ENCODE results near the gene EEF1AKMT2. TPM values are rescaled to one million over a fixed set of nuclear protein-coding genes. Genes with fewer than 3 reads are reported as not detected.

Gene EEF1AKMT2
- total and polyA plus RNA-seq, 9 of the 15 experiments (the other 6 are each of a cell fraction or from before 2014, with no cell fraction given) = 9.3 to 34.3 (median 23.7) TPM

DNA sequence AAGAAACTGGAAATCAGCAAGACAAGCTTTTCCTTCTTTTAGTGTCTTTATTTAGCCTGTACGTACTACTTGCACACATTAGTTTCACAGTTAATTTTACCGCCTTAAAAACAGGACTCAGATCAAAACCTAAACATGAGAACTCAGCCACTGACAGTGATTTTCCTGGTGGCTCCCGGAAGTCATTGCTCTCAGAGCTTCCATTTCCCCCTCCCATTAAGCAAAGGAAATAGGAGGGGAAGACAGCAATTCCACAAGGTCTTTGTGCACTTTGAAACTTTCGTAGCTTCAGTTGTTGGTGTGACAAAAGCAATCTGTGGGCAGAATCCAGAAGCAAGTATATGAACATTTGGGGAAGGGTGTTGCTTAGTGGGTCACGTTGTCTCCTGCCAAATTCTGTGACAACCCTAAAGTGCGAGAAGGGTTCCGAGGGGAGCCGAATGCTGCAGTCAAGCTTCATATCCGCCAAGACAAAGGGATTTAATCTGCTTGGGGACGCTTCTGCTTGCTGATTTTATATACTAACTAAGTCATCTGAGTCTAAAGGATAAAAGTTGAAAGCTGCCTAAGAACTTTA is 77.9 kb downstream of the EEF1AKMT2 start:
- in situ Hi-C loops (cut with MboI) (no loop called here), intact Hi-C loops (cut with micrococcal nuclease) (no loop called here)
- H4K20me1 ChIP-seq (replicated peaks; ENCODE audit: control insufficient read depth, insufficient read depth, low read length) = peaks cover 9% of the 10 kb centered on the region; the same call in 1 of the 2 replicates
- no peak for ATAC-seq
- H3K27ac ChIP-seq (ENCODE audit: extremely low read depth, low read depth, low read length) = no peak overlapping the region
- peaks cover 26 to 33% of the 10 kb centered on the region in 2 experiments for H3K4me1 ChIP-seq (replicated peaks in 1 of 2; ENCODE audit: control insufficient read depth in 2 of 2, insufficient read depth in 2 of 2, low read length in 2 of 2)
- ChIA-PET CTCF (ENCODE audit: low intra/inter-chr PET ratio) (no interaction called here), POLR2A (interaction anchor here (1.3 kb wide), 1 partner anchor 11 kb away, joined by 4 read pairs; no protein-coding TSS in a partner anchor)
- no TSS peak for BruUV-seq (replicated peaks)
- no peak for DNase-seq (ENCODE audit: extremely low read depth in 1 of 4, low spot score in 3 of 4)
- peaks cover 42% of the 10 kb centered on the region for H3K79me2 ChIP-seq (ENCODE audit: control insufficient read depth, insufficient read depth, low read length)
- no peak for FAIRE-seq
- 77% methylated on average over 9 of the region's 10 CpGs for WGBS (ENCODE audit: insufficient coverage, low coverage, missing lambda C conversion rate)
- no peak overlapping the region for H3K9ac ChIP-seq (ENCODE audit: insufficient read depth in 1 of 2, low read depth in 2 of 2, low read length in 2 of 2)
- no peaks in the 10 kb centered on the region for H3K9me1 ChIP-seq (ENCODE audit: control insufficient read depth, insufficient read depth, low read length)
- peaks cover 10% of the 10 kb centered on the region; the same call in 2 of the 3 replicates for H3K36me3 ChIP-seq (ENCODE audit: control insufficient read depth, insufficient read depth, low read length)
- no peak overlapping the region for H3K4me2 ChIP-seq (ENCODE audit: insufficient read depth, low read length)
- H3K4me3 ChIP-seq = no peak overlapping the region
- no peaks in the 10 kb centered on the region for H3K9me3 ChIP-seq (replicated peaks; ENCODE audit: control insufficient read depth, insufficient read depth, low read depth, low read length)
- H3K27me3 ChIP-seq (ENCODE audit: control insufficient read depth in 2 of 2, insufficient read depth in 2 of 2, low read length in 2 of 2) = no peaks in the 10 kb centered on the region
- no peak overlapping the region for H2AFZ ChIP-seq (ENCODE audit: low read depth, low read length)
- TF ChIP-seq ETV5 (CRISPR knock-in tag; IDR thresholded peaks at IDR 0.05; ENCODE audit: low read depth) = no peak
- TF ChIP-seq, protein P1, sequence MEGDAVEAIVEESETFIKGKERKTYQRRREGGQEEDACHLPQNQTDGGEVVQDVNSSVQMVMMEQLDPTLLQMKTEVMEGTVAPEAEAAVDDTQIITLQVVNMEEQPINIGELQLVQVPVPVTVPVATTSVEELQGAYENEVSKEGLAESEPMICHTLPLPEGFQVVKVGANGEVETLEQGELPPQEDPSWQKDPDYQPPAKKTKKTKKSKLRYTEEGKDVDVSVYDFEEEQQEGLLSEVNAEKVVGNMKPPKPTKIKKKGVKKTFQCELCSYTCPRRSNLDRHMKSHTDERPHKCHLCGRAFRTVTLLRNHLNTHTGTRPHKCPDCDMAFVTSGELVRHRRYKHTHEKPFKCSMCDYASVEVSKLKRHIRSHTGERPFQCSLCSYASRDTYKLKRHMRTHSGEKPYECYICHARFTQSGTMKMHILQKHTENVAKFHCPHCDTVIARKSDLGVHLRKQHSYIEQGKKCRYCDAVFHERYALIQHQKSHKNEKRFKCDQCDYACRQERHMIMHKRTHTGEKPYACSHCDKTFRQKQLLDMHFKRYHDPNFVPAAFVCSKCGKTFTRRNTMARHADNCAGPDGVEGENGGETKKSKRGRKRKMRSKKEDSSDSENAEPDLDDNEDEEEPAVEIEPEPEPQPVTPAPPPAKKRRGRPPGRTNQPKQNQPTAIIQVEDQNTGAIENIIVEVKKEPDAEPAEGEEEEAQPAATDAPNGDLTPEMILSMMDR (IDR thresholded peaks at IDR 0.05 in 2 of 3, conservative IDR thresholded peaks at IDR 0.05 in 1 of 3; ENCODE audit: insufficient read depth in 2 of 3, low read depth in 1 of 3, low read length in 3 of 3) = no peak
- TF ChIP-seq ZFPM2 (CRISPR knock-in tag; IDR thresholded peaks at IDR 0.05) = no peak
- TF ChIP-seq NR2C2 (CRISPR knock-in tag; IDR thresholded peaks at IDR 0.05) = no peak
- TF ChIP-seq NR2C2 (tag; IDR thresholded peaks at IDR 0.05) = no peak
- TF ChIP-seq, protein P2, sequence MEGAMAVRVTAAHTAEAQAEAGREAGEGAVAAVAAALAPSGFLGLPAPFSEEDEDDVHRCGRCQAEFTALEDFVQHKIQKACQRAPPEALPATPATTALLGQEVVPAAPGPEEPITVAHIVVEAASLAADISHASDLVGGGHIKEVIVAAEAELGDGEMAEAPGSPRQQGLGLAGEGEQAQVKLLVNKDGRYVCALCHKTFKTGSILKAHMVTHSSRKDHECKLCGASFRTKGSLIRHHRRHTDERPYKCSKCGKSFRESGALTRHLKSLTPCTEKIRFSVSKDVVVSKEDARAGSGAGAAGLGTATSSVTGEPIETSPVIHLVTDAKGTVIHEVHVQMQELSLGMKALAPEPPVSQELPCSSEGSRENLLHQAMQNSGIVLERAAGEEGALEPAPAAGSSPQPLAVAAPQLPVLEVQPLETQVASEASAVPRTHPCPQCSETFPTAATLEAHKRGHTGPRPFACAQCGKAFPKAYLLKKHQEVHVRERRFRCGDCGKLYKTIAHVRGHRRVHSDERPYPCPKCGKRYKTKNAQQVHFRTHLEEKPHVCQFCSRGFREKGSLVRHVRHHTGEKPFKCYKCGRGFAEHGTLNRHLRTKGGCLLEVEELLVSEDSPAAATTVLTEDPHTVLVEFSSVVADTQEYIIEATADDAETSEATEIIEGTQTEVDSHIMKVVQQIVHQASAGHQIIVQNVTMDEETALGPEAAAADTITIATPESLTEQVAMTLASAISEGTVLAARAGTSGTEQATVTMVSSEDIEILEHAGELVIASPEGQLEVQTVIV (CRISPR knock-in tag; IDR thresholded peaks at IDR 0.05; ENCODE audit: borderline replicate concordance) = no peak
- TF ChIP-seq, protein P3, sequence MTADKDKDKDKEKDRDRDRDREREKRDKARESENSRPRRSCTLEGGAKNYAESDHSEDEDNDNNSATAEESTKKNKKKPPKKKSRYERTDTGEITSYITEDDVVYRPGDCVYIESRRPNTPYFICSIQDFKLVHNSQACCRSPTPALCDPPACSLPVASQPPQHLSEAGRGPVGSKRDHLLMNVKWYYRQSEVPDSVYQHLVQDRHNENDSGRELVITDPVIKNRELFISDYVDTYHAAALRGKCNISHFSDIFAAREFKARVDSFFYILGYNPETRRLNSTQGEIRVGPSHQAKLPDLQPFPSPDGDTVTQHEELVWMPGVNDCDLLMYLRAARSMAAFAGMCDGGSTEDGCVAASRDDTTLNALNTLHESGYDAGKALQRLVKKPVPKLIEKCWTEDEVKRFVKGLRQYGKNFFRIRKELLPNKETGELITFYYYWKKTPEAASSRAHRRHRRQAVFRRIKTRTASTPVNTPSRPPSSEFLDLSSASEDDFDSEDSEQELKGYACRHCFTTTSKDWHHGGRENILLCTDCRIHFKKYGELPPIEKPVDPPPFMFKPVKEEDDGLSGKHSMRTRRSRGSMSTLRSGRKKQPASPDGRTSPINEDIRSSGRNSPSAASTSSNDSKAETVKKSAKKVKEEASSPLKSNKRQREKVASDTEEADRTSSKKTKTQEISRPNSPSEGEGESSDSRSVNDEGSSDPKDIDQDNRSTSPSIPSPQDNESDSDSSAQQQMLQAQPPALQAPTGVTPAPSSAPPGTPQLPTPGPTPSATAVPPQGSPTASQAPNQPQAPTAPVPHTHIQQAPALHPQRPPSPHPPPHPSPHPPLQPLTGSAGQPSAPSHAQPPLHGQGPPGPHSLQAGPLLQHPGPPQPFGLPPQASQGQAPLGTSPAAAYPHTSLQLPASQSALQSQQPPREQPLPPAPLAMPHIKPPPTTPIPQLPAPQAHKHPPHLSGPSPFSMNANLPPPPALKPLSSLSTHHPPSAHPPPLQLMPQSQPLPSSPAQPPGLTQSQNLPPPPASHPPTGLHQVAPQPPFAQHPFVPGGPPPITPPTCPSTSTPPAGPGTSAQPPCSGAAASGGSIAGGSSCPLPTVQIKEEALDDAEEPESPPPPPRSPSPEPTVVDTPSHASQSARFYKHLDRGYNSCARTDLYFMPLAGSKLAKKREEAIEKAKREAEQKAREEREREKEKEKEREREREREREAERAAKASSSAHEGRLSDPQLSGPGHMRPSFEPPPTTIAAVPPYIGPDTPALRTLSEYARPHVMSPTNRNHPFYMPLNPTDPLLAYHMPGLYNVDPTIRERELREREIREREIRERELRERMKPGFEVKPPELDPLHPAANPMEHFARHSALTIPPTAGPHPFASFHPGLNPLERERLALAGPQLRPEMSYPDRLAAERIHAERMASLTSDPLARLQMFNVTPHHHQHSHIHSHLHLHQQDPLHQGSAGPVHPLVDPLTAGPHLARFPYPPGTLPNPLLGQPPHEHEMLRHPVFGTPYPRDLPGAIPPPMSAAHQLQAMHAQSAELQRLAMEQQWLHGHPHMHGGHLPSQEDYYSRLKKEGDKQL (CRISPR knock-in tag; IDR thresholded peaks at IDR 0.05; ENCODE audit: borderline replicate concordance) = no peak
- no peak for TF ChIP-seq SMARCC2 (IDR thresholded peaks at IDR 0.05; ENCODE audit: low read depth)
- no peak for TF ChIP-seq TARDBP (IDR thresholded peaks at IDR 0.05)
- TF ChIP-seq, protein P4, sequence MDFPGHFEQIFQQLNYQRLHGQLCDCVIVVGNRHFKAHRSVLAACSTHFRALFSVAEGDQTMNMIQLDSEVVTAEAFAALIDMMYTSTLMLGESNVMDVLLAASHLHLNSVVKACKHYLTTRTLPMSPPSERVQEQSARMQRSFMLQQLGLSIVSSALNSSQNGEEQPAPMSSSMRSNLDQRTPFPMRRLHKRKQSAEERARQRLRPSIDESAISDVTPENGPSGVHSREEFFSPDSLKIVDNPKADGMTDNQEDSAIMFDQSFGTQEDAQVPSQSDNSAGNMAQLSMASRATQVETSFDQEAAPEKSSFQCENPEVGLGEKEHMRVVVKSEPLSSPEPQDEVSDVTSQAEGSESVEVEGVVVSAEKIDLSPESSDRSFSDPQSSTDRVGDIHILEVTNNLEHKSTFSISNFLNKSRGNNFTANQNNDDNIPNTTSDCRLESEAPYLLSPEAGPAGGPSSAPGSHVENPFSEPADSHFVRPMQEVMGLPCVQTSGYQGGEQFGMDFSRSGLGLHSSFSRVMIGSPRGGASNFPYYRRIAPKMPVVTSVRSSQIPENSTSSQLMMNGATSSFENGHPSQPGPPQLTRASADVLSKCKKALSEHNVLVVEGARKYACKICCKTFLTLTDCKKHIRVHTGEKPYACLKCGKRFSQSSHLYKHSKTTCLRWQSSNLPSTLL (IDR thresholded peaks at IDR 0.05) = no peak
